Measurements from ENCODE around the gene ABHD10.
A peak's percentile ranks its signal among the peaks of the same experiment; 100 is the strongest.

ABHD10 gene

DNA sequence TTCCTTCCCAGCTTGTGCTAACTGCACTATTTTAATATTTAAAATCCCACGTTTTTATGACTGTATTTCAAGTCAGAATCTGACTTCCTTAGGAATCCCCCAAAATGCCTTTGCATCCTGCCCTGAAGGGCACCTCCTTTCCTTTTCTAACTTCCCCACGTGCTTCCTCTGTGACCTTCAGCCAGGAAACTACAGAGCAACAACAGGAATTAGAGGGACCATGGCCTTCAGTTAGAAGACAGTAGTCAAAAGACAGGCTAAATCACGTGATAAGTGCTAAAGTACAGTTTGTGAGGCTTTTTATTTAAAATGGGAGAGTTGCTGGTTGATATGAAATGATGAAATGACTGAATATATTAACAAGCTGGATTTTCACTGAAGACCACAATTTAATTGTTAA, 11.8 kb upstream of the ABHD10 start:
- no peak for DNase-seq

DNA sequence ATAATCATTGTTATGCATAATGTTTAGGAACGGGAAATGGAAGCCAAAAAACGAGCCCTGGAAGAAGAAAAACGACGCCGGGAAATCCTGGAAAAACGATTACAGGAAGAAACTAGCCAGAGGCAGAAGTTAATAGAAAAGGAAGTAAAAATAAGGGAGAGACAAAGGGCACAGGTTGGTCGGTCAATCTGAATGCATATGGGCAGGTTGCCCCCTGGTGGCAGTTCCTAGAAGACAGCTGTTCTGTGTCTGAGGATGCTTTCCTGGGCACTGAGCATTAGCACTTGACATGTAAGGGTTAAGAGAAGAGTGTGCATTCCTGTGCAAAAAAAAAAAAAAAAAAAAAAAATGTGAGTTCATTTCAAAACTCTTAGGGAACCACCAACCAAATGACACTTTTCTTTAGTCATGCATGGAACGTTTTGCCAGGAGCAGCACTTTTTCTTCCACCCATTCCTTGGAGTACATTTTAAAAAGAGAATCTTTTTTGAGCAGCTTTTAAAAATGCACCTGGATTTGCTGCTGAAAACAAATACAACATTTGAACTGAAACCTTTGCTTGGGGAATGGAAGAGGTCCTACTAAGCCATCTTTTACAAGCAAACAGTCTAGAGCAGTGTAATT, 11.1 kb upstream of the ABHD10 start:
- DNase-seq, result peak; percentile 80

DNA sequence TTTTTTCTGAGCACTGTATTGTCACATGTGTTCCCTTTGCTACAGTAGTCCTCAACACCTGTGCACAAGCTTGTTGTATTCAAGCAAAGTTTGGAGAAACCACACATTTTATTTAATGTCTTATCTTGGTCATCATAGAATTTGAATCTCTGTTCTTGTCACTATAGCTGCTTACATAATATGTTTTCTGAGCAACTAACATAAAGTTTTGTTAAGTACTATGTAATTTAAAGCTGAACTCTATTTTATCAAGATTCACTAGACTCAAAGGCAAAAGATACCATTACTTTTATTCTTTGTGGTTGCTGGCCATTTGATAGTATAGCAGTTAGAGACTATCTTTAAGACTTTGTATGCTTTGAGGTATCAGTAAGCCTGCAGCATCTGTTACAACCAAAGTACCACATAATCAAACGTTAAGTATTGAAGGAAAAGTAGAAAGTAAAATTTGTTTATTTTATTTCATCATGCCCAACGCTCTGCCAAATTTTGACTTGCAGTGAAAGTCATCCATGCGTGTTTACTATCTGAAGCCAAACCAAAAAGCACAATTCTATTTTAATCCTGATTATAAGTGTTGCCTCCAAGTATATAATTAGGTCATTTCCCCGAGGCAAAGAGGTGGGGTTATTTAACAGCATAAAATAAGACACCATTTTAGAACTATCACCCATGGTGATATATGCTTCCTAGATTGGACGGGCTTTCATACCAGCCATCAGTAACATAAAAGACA, 10.3 kb upstream of the ABHD10 start:
- DNase-seq, result no peak

DNA sequence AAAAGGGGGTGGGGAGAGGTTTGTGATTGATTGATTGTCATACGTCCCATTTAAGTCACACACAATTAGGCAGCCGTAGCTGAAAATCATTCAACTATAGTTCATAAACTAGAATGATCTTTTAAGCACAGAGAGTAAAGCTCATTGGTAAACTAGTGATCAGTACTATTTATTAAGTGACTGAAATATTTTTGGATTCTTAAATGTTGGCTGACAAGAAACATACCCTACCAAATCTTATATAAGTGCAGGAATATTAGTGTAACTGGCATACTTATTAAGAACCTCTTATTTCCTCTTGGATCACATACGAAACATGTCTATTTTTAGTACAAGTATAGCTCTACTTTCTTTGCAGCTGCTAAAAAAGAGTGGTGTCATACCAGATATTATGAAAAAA, 8.4 kb upstream of the ABHD10 start:
- DNase-seq, result no peak

DNA sequence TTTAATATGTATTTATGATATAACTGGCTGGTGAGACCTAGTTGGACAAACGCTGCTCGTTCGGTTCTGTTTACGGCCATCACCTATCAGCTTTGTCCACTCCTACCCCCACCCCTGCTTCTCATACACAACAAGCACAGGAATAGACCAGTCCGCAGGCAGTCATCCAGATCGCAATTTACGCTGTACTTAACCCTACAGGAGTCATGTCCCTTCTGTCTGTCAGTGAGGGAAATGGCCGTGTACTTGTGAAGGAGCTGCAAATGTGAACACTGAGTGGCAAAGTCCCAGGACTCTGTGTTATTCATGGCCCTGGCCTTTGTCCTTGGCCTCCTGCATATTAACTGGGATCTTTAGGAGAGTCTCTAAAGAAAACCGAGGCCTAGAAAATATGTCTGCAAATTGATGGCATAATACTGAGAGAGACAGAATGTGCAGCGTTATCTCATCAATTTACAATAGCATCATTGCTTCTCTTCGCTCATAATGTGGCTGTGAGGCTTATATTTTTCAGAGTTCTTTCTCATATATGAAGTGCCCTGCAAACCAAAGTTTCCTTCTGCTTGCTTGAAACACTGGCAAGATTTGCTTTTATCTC, 7.2 kb upstream of the ABHD10 start:
- DNase-seq, result no peak

DNA sequence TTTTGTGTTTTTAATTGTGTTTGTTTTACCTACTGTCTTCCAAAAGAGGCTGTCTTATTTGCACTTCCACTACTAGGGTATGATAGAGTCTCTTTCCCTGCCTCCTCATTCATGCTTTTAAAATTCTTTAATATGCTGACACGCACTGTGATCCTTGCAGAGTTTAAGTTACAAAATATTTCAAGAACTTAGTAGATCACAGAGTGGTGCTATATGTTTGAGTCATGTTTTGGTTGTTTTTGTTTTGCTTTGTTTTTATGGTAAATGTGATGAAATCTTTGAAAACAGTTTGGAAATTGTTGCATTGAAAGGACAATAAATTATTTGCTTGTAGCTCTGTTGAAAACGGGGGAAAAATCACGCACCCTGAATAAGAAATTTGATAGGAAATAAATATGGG, 5.9 kb upstream of the ABHD10 start:
- DNase-seq, result no peak

DNA sequence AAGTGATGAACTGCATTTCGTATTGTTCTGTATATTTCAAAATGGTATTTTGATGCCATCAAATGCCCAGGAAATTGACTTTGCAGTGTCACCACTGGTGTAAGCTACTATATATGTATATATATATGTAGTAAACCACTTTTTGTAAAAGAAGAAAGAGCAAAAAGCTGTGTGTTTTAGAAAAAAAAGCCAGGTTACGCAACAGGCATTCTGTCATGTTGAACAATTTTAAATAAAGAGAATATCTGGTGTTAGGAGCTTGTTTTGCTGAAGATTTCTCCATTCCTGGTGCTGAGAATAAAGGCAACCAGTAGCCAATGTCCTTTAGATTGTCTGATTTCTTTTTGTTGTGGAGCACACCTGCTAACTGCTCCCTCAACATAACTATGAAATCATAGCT, 3.7 kb upstream of the ABHD10 start:
- DNase-seq, result no peak

DNA sequence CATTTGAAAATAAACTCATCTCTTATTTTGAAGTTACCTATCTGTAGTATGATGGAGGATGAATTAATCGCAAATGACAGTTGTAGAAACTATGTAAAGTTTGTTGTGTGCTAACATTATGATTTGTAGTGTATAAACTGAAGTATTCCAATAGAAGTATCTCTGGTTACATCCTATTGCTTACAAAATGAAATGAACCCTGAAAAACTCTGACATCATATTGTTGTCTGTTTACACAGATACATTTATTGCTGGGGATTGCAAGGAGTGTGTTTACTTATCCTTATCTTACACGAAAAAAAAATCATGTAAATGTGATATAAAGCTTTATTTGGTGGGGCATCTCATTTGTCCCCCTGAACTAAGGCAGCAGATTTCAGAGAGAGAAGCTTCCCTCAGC, 2.6 kb upstream of the ABHD10 start:
- no peak for DNase-seq

DNA sequence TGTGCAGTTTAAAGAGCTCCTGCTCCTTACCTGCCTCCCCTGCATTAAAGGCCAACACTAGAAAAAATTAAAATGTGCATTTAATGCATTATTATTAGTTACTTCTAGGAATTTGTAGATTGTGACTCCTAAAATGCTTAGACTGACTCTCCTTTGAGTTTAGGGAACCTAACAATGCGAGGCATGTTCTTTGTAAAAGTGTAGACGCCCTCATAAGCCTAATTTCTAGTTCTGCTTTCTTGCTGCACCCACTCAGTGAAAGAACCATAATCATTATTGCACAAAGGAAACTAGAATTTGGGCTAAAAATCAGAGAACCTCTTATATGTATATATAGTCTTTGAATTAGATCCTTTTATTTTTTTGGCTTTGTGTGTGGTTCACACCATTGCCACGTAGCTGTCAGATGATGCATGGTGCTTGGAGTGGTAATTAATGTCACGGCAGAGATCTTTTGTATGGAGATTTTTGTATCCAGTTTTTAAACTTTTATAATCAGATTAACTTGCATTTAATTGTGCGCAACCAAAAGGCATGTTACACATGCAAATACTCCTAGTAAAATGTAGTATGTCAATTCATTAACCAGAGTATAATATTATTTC, 710 bp downstream of the ABHD10 start:
- DNase-seq, result no peak

DNA sequence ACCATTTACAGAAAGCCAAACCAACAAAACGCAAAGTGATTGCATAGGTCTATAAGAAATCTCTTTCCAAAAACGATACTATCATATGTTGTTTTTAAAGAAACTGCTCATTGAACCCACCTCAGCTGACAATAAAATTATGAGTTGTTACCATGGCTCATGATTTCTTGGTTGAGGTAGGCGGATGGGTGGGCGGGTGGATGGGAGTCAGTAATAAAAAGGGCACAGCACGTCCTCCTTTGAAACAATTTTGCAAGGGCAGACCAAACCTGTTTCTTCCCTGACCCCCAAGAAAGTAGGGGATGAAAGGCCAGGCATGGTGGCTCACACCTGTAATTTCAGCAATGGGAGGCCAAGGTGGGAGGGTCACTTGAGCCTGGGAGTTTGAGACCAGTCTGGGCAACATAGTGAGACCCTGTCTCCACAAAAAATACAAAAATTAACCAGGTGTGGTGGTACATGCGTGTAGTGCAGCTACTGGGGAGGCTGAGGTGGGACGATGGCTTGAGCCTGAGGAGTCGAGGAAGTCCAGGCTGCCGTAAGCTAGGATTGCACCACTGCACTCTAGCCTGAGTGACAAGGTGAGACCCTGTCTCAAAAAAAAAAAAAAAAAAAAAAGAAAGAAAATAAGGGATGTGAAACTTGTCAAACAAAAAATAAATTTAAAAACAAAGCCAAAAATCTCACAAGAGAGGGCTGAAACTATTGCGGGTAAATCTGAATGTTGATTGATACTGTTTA, 2.1 kb downstream of the ABHD10 start:
- peak; percentile 43 for DNase-seq

DNA sequence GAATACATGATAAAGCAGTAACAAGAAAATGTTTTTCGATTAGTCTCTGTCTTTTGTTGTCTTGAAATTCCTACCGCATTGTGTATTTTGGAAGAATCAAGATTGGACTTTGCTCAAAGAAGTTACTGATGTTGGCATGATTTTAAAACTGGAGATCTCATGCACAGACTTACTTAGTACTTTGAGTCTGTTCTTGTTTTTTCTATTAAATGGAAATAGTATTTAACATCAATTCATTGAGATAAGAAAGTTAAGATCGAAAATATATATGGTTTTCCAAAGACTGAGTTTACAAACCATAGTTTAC, 2.6 kb downstream of the ABHD10 start:
- DNase-seq, result no peak

DNA sequence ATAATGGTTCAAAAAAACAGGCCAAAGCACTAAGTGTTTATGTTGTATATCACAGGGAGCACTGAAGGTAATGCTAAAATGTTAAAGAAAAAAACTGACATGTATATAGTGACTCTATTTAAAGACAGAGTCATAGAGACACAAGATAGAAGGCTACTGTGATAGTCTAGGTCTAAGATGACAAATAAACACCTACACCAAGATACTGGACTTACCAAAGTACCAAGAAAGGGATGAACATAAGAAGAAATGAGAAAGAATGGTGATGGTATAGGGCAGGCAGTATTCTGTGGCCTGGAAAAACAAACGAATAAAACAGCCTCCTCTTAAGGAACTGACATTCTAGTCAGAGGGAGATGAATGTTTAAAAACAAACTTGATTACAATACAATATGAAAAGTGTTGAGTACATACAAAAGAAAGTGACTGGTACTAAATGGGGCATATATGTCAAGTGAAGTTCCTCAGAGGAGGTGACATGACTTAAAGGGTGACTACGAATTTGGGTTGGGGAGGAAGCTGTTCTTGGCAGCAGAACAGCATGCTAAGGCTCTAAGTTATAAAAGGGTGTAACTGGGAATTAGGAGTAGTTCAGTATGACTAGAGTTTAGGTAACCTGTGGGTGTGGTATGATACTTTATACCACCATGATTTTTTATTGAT, 5.9 kb downstream of the ABHD10 start:
- DNase-seq, result no peak

DNA sequence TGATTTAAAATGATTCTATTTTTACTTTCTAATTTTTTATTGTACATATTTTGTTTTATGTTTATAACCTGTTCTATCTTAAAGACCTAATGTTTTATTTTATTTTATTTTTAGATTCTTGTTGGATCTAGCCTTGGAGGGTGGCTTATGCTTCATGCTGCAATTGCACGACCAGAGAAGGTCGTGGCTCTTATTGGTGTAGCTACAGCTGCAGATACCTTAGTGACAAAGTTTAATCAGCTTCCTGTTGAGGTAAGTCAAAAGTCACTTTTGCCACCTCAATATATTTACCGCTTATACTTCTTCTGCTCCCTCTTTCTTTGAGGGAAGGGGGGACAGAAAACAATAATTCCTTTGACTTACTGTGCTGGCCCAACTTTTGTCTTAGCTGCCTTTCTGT, 8.0 kb downstream of the ABHD10 start:
- no peak for DNase-seq

DNA sequence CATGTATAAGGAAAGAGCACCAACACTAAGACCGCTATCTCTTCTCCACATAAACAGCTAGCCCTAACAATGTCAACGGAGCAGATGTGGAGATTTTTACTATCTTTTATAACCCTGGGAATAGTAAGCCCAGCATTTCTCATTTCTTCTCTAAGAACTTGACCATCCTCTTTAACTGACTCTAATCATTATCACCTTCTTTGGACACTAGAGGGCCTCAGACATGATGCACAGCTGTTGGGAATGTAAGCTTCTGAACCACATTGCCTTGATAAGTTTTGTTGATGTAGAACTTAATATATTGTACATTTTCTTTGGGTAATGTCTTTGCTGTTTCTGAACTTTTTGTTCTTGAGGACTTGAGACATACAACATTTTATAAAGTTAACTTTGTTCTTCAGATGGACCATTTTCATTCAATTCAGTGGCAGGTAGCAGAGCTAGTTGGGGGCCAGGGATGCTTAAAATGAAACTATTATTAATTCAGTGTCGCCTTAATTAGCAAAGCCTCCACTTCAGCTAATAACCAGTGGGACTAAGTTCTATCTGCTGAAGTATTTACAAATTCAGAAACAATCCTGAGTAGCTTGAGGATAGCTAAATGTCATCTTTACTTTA, 10.3 kb downstream of the ABHD10 start:
- DNase-seq, result no peak

DNA sequence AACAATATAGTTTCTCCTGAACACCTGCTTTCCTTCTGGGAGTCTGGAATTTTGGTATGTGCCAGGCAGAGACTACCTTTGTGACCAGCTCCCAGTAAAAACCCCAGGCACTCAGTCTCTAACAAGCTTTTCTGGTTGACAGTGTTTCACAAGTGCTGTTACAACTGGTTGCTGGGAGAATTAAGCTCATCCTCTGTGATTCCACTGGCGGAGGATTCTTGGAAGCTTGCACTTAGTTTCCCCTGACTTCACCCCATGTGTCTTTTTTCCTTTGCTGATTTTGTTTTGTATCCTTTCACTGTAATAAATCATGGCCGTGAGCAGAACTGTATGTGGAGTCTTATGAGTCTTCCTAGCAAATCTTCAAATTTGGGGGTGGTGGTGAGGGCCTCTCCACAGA, 14.2 kb downstream of the ABHD10 start:
- DNase-seq, result no peak

DNA sequence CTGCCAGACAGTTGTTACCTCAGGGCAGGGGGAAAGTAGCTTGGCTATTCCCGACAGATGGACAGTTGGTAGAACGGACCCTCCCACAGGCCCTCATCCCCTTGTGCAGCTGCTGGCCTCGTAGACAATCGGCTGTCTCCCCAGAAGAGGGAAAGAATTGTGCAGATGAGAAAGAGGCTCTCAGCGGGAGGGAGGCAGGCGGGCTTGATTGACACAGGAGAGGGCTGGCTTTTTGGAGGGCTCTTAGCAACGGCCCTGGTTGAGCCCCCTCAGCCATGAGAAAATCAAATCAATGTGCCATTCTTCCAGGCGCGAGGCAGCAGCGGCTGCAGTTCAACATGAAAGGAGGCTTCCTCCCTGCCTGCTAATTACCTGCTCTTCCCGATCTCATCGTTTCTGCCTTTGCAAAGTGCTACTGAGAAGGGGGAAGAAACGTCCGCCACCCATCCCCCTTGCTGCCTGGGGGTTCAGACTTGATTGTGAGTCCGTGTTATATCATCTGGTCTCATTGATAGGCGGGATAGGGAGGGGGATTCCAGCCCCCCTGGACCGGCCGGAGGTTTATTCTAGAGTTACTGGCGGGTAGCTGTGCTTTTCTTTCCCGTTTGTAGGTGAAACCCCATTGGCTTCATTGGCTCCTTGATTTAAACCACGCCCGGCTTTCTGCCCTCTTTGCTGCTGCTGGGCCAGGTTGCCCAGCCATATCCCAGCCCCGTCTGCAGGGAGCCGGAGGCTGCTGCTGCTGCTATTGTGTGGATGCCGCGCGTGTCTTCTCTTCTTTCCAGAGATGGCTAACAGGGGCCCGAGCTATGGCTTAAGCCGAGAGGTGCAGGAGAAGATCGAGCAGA, 20.0 kb downstream of the ABHD10 start, which contains the start of gene TAGLN3:
Gene TAGLN3, plus strand, starts transcription at position 287 of the 848 bp plus-strand sequence. Its CDS starts 501 bp downstream, at position 788.
- no peak for DNase-seq

DNA sequence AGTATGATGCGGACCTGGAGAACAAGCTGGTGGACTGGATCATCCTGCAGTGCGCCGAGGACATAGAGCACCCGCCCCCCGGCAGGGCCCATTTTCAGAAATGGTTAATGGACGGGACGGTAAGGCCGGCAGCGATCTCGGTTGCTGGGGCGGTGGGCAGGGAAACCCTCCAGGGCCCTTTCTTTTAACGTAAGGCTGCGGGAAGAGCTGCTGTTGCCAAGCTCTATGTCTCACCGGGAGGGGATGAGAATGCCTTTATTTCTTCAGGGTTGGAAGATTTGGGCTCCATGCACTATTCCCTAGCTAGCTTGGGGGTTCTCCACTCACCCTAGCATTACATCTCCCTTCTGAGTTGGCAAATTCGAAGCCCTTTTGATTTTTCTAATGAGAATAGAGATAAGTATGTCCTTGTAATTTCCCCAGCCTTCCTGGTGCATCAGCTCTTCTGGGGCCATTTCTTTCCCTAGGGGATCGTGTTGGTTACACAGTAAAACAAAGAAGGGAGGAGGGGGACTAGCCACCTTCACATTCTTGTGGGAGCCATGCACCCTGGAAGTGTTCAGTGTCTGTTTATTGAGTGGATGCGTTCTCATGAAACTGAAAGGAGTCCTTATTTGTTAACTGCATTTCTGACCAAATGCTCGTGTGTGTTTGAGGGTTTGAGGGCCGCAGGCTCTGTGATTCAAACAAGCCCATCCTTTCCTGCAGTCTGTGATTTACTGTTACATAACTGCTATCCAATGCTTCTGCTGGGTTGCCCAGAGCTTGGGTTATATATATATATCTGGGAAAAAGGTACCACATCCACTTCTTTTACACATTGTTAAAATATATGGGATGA, 20.9 kb downstream of the ABHD10 start:
- DNase-seq, result no peak

DNA sequence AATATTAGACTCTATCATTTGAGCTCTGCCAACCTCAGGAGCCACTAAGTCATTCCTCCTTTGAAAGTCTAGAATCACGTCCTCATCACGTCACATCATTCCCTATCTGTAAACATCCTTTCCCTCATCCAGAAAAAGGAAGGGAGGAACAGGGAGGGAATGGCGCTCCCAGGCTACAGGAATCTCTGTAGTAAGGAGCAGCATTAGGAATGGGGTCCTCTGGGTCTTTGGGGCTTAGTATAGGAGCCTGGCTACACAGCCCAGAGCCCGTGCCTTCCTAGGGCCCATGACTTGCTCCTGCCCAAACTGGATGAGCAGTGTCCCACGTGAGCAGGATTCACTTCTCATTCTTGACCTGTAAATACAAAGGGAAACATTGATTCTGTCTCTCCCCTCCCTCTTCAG, 21.5 kb downstream of the ABHD10 start:
- DNase-seq, result no peak

DNA sequence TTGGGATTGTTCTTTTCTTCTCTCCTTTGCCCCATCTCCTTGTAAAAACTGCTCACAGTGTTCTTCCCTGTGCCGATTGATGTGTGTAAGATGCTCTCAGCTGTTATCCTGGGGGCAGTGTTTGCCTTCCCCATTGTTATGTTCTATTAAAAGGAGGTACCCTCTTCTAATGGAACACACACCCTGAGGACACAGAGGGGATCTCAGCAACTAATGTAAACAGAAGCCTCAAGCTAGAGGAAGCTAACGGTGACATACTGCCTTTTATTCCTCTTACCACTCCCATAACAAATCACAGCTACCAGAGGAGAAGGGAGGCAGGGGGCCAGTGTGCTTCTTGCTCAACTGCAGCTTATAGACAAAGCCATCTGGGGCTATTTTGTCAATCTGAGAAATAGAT, 22.1 kb downstream of the ABHD10 start:
- DNase-seq, result no peak

DNA sequence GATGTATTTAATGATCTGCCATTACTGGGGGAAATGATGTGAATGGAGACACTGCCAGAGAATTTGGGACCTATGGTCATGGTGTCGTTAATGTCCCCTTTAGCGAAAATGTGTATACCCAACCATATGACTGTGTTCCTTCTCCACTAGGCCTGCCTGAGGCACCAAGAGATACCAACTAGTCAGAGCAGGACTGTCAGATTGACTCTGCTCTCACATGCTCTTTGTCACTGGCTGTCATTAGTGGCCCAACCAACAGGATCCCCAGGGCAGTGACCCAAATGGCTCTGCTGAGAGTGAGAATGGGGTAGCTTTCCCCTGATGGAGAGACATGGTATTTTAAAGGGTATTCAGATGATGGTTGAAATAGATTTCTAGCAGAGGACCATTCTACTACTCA, 22.7 kb downstream of the ABHD10 start:
- DNase-seq, result peak; percentile 34

All from stimulated activated CD4-positive, alpha-beta T cell treated with anti-CD3 and anti-CD28 coated beads, Interleukin-1b, Interleukin-23, amount 100 ng/mL, for 48 hours (primary cell).